Fibroblast of skin of left biceps (primary cell): ENCODE results near the gene HIP1.
"Not testable (repeated sequence)": the region's sequence is repeated elsewhere in the genome, so short reads cannot be mapped to it uniquely, and the experiment has no call there.

Source experiments
- DNase-seq, 2 experiments: peaks; one replicate each; pipeline ENCODE4 v3.0.0-alpha.2; 2013; ENCODE audit warnings: low read depth in 2 of 2

The HIP1 gene

GRCh38 chr7:75739796-75740672 is 1.3 kb upstream of the HIP1 start:
- no peak for DNase-seq

GRCh38 chr7:75738975-75739795 is 444 bp upstream of the HIP1 start:
- DNase-seq, result peak; percentile 98

DNA sequence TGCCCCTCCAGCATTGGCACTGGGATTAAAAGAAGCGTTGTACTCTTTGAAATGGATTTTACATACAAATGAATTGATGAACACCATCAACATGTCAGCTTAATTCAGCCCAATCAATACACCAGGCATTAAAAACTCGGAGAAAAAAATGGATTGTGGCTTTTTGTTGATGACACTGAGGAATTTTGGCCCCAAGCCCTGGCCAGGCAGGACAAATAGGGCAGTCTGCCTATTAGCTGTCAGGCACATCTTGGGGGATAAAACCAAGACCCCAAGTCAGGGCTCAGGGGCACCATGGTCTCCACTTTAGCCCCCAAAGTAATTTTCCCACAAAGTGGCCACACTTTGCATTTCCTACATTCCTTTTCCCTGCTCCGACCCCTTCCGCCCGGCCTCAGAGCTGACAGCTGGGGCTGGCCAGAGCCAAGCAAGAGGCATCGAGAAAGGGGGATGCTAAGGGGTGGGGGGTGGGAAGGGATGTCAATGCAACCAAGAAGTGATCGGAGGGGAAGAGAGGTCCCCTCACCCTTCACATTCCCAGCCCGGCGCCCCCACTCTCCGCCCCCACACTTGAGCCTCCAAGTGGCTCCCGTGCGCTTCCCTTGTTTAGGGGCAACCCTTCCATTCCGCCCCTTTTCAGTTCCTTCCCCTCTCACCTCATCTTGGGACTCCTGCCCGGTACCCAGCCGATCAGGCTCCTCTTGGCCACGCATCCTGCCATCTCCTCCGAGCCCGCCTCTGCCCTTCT is 711 bp downstream of the HIP1 start:
- no peak for DNase-seq

DNA sequence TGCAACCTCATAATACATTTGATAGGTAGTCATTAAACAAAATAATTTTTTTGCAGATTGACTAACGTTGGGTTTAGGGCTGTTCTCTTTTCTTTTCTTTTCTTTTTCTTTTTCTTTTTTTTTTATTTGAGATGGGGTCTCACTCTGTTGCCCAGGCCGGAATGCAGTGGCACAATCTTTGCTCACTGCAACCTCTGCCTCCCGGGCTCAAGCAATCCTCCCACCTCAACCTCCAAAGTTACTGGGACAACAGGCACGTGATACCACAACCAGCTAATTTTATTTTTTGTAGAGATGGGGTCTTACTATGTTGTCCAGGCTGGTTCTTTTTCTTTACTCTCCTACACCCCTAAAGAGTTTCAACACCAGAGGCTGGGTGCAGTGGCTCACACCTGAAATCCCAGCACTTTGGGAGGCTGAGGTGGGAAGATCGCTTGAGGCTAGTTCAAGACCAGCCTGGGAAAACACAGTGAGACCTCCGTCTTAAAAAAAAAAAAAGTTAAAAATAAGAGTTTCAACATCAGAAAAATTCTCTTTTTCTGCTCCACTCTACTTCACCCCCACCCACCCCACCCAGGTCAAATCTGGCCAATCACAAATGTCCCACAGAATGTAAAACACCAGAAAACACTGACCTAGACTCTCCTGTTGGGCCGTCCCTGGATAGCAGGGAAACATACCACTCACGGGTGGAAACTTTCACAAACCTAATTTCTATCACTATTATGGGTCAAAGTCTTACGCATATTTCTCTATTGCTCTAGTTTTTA is 3.0 kb downstream of the HIP1 start:
- no peak for DNase-seq

- DNase-seq, result no peak
Measured at GRCh38 chr7:75734586-75735458, 3.9 kb downstream of the HIP1 start.

DNA sequence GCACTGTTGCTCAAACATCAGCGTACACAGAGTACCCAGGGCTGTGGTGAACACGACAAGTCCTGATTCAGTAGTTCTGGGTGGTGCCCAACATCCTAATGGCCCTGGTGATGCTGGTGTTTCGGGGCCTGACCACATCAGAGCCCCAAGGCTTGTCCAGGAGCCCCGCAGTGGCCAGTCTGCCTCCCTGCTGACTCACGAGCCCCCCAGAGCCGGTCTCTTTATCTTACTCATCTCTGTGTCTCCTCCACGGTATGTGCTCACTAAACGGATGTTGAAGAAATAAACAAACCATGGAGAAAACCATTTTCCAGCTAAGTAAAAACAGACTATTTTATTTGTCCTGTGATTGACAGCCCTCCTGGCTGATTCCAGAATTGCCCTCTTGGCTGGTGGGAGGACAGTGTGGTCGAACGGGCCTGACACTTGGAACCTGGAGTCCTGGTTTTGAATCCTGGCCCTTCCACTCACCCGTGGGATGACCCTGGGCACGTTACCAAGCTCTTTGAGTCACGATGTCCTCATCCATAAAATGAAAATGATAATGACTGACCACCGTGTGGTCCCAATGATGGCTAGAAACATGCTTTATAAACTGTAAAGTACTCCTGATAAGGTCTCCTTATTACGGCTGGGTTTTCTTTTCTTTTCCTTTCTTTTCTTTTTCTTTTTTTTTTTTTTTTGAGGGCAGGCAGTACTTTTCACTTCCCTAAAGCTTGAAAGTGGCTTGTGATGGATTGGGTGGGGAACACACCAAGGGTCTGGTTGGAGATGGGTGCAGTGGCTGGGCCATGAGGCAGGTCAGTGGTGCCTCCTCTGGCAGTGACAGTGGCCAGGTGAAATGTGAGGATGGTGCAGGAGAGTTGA is 5.7 kb downstream of the HIP1 start:
- no peak for DNase-seq

DNA sequence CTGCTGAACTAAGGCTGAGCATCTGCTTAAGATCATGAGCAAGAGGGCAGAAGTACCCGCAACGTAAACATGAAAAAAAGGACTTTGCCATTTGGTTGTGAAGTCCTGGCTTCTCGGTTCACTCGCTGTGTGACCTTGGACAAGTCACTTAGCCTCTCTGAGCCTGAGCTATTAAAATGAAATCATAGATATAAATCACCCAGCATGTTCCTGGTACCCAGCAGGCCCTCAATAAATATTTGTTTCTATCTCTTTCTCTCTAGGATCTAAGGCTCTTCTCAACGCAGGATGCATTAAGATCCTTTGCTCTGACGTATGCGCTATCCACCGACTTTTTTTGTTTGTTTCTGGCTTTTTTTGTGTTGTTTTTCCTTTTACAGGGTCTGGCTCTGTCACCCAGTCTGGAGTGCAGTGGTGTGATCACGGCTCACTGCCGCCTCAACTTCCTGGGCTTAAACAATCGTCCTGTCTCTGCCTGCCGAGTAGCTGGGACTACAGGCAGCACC is 6.7 kb downstream of the HIP1 start:
- DNase-seq, result no peak

GRCh38 chr7:75729851-75730274 is 8.9 kb downstream of the HIP1 start:
- DNase-seq, result no peak

- no peak for DNase-seq
Measured at GRCh38 chr7:75727881-75728593, 10.7 kb downstream of the HIP1 start.

DNA sequence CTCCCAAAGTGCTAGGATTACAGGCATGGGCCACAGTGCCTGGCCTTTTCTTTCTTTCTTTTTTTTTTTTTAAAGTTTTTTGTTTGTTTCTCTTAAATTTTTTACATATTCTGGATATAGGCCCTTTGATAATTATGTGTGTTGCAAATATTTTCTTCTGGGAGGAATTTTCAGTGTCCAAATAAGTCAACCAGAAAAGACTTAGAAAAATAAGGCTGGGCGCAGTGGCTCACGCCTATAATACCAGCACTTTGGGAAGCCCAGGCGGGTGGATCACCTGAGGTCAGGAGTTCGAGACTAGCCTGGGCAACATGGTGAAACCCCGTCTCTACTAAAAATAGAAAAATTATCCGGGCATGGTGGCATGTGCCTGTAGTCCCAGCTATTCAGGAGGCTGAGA is 11.4 kb downstream of the HIP1 start:
- DNase-seq, result not testable (repeated sequence)

GRCh38 chr7:75725306-75725705 is 13.4 kb downstream of the HIP1 start:
- DNase-seq, result no peak

GRCh38 chr7:75723444-75723843 is 15.3 kb downstream of the HIP1 start:
- no peak for DNase-seq

GRCh38 chr7:75722373-75722772 is 16.4 kb downstream of the HIP1 start:
- no peak for DNase-seq

GRCh38 chr7:75721922-75722321 is 16.8 kb downstream of the HIP1 start:
- DNase-seq, result not testable (repeated sequence)

DNA sequence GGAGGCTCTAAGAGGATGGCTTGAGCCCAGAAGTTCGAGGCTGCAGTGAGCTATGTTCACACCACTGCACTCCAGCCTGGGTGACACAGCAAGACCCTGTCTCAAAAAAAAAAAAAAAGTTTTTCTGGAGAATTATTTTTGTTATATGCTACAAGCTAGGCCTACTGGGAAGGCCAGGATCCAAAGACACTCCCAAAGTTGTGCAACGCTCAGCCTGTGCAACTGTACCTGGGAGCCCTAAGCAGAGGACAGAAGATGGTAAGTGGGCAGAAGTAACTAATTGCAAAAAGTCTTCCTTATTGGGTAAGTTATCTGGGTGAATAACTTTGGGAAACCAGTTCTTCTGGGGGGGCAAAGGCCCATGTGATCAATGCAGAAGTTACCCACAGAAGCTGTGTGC is 17.3 kb downstream of the HIP1 start:
- DNase-seq, result no peak

DNA sequence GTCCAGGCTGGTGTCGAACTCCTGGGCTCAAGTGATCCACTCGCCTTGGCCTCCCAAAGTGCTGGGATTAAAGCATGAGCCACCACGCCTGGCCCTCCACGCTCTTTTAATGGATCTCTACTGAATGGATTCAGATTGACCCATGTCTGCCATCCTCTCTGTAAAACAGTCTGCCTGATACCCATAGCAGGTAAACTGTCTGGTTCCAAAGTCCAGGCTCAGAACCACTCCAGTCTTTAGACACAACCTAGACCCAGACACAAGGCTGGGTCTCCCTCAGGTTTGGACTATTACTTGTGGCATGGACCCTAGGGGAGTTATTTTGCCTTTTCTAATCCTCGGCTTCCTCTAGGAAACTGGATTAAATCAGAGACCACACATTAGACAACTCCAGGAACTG is 19.1 kb downstream of the HIP1 start:
- no peak for DNase-seq

GRCh38 chr7:75718390-75719031 is 20.2 kb downstream of the HIP1 start:
- no peak for DNase-seq

DNA sequence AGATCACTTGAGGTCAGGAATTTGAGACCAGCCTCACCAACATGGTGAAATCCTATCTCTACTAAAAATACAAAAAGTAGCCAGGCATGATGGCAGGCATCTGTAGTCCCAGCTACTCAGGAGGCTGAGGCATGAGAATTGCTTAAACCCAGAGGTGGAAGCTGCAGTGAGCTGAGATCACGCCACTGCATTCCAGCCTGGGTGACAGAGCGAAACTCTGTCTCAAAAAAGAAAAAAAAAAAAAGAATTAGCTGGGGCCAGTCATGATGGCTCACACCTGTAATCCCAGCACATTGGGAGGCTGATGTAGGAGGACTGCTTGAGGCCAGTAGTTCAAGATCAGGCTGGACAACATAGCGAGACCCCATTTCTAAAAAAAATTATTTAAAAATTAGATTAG is 21.0 kb downstream of the HIP1 start:
- not testable (repeated sequence) for DNase-seq
